GM12874 (cell line): ENCODE results near the gene LKAAEAR1.

Source experiments
- CTCF ChIP-seq: IDR thresholded peaks from 2 replicates; pipeline ENCODE4 v1.5.1; 2011; ENCODE audit warnings: low read depth, mild to moderate bottlenecking, control low read depth, low read length, moderate library complexity; ENCODE audit not compliant: insufficient read depth

The LKAAEAR1 gene

GRCh38 chr20:64119301-64119680, 35.1 kb upstream of the LKAAEAR1 start:
- no peak for TF ChIP-seq CTCF

- TF ChIP-seq CTCF = no peak
Observed at GRCh38 chr20:64116541-64117431, 32.6 kb upstream of the LKAAEAR1 start.

GRCh38 chr20:64116016-64116415, 31.8 kb upstream of the LKAAEAR1 start:
- TF ChIP-seq CTCF = no peak

GRCh38 chr20:64115171-64115911, 31.1 kb upstream of the LKAAEAR1 start:
- no peak for TF ChIP-seq CTCF

GRCh38 chr20:64114356-64114971, 30.3 kb upstream of the LKAAEAR1 start:
- no peak for TF ChIP-seq CTCF

- no peak for TF ChIP-seq CTCF
Observed at GRCh38 chr20:64113796-64114355, 29.7 kb upstream of the LKAAEAR1 start.

- TF ChIP-seq CTCF = no peak
Observed at GRCh38 chr20:64113444-64113775, 29.2 kb upstream of the LKAAEAR1 start.
